K562 (cell line): ENCODE data around the gene COMP. TPM values are rescaled to one million over a fixed set of nuclear protein-coding genes. Genes with fewer than 3 reads are reported as not detected.

ENCODE experiments used
- ARHGAP35 ChIP-seq: fragments of 450-650 bp; IDR thresholded peaks from 2 replicates; pipeline ENCODE4 v1.6.1; 2018; ENCODE audit not compliant: partially characterized antibody
- E2F3 ChIP-seq: fragments of 250-450 bp; sonication (Bioruptor Pico); IDR thresholded peaks from 2 replicates; pipeline ENCODE4 v1.4.0; 2020; ENCODE audit warnings: mild to moderate bottlenecking
- ETS2 ChIP-seq: IDR thresholded peaks from 2 replicates; pipeline ENCODE4 v1.6.1; 2016; ENCODE audit warnings: borderline replicate concordance, missing genetic modification characterization, mild to moderate bottlenecking, moderate library complexity, missing compliant biosample characterization; ENCODE audit not compliant: poor library complexity, severe bottlenecking
- GATAD2B ChIP-seq: fragments of 450-650 bp; IDR thresholded peaks from 2 replicates; pipeline ENCODE4 v1.6.1; 2017; ENCODE audit warnings: mild to moderate bottlenecking, borderline replicate concordance
- LCOR ChIP-seq: sonication (generic); formaldehyde crosslinking; IDR thresholded peaks from 2 replicates; pipeline ENCODE4 v1.8.0; 2022; ENCODE audit warnings: mild to moderate bottlenecking, missing genetic modification reagents
- NR2F6 ChIP-seq: fragments of 450-650 bp; formaldehyde crosslinking; IDR thresholded peaks from 2 replicates; pipeline ENCODE4 v1.4.0; 2020; ENCODE audit warnings: mild to moderate bottlenecking
- NUFIP1 ChIP-seq: fragments of 450-650 bp; IDR thresholded peaks from 2 replicates; pipeline ENCODE4 v1.6.1; 2018; ENCODE audit not compliant: partially characterized antibody
- OTX1 ChIP-seq: fragments of 450-650 bp; formaldehyde crosslinking; IDR thresholded peaks from 2 replicates; pipeline ENCODE4 v1.4.0; 2022; ENCODE audit warnings: mild to moderate bottlenecking
- PHF8 ChIP-seq: fragments of 200-600 bp; sonication (generic); IDR thresholded peaks from 2 replicates; pipeline ENCODE4 v1.6.1; 2012; ENCODE audit warnings: mixed run types, mild to moderate bottlenecking, inconsistent platforms, low read length, moderate library complexity, borderline replicate concordance
- POLR2A ChIP-seq: fragments of 450-650 bp; conservative IDR thresholded peaks from 2 replicates; pipeline ENCODE4 v1.6.1; 2016
- POLR2H ChIP-seq: IDR thresholded peaks from 2 replicates; pipeline ENCODE4 v1.6.1; 2016; ENCODE audit warnings: missing genetic modification characterization, low read depth, mild to moderate bottlenecking, control low read depth, missing compliant biosample characterization, moderate library complexity
- RBM22 ChIP-seq: fragments of 200-400 bp; formaldehyde crosslinking; IDR thresholded peaks from 2 replicates; pipeline ENCODE4 v1.6.1; 2018; ENCODE audit warnings: low read length, low read depth; ENCODE audit not compliant: poor library complexity, severe bottlenecking
- SMARCC2 ChIP-seq: fragments of 450-650 bp; IDR thresholded peaks from 2 replicates; pipeline ENCODE4 v1.6.1; 2017; ENCODE audit warnings: antibody characterized with exemption, moderate library complexity, mild to moderate bottlenecking, low read depth
- SRSF7 ChIP-seq: fragments of 200-400 bp; formaldehyde crosslinking; optimal IDR thresholded peaks from 2 replicates; pipeline ENCODE3; 2017; ENCODE audit warnings: mild to moderate bottlenecking, low read depth, low read length
- ZKSCAN8 ChIP-seq: fragments of 200-800 bp; sonication (Bioruptor generic); IDR thresholded peaks from 2 replicates; pipeline ENCODE4 v1.6.1; 2016; ENCODE audit warnings: missing genetic modification characterization, missing compliant biosample characterization
- ZNF224 ChIP-seq: sonication (generic); formaldehyde crosslinking; IDR thresholded peaks from 2 replicates; pipeline ENCODE4 v1.8.0; 2022; ENCODE audit warnings: mild to moderate bottlenecking, missing genetic modification reagents
- polyA plus RNA-seq, 8 experiments: library from polyadenylated mRNA; depleted of rRNA in 4 of 8; stranded (reverse) in 5 of 8; unstranded in 3 of 8; fragments of >200 nt; fragmentation: Nextera tagmentation in 2 of 8; fragmentation: Illumina TruSeq in 1 of 8; extraction: Ambion mirVana in 2 of 8; extraction: Trizol in 1 of 8; gene quantifications; 2 replicates each; pipeline versions ENCODE4 v1.2.1 to v1.2.3, GENCODE V29; 2011 to 2014; ENCODE audit warnings: inconsistent platforms in 1 of 8, missing spikeins in 1 of 8
- total RNA-seq, 7 experiments: library from RNA; depleted of rRNA in 6 of 7; stranded (reverse); fragments of >200 nt in 6 of 7; fragmentation: Illumina TruSeq in 2 of 7; extraction: Trizol in 2 of 7; gene quantifications; 2 replicates each; pipeline versions ENCODE4 v1.2.1 to v1.2.3, GENCODE V29; 2011 to 2021; ENCODE audit warnings: low replicate concordance in 1 of 7
- TF ChIP-seq, protein P1 (sequence below): conservative IDR thresholded peaks from 2 replicates; pipeline ENCODE4 v1.6.1; 2011; ENCODE audit warnings: low read depth, mild to moderate bottlenecking, low read length; ENCODE audit not compliant: control insufficient read depth
- TF ChIP-seq, protein P2 (sequence below): fragments of 450-650 bp; IDR thresholded peaks from 2 replicates; pipeline ENCODE4 v1.6.1; 2017; ENCODE audit warnings: antibody characterized with exemption
- TF ChIP-seq, protein P3 (sequence below): fragments of 200-800 bp; sonication (Bioruptor generic); IDR thresholded peaks from 2 replicates; pipeline ENCODE4 v1.6.1; 2017; ENCODE audit warnings: missing genetic modification characterization, missing compliant biosample characterization
- TF ChIP-seq, protein P4 (sequence below): fragments of 450-650 bp; IDR thresholded peaks from 2 replicates; pipeline ENCODE4 v1.7.0; 2016; ENCODE audit warnings: borderline replicate concordance

Gene COMP
- total and polyA plus RNA-seq, 9 of the 15 experiments (the other 6 are each of a cell fraction or from before 2014, with no cell fraction given) = 0.07 TPM; not detected in 8

DNA sequence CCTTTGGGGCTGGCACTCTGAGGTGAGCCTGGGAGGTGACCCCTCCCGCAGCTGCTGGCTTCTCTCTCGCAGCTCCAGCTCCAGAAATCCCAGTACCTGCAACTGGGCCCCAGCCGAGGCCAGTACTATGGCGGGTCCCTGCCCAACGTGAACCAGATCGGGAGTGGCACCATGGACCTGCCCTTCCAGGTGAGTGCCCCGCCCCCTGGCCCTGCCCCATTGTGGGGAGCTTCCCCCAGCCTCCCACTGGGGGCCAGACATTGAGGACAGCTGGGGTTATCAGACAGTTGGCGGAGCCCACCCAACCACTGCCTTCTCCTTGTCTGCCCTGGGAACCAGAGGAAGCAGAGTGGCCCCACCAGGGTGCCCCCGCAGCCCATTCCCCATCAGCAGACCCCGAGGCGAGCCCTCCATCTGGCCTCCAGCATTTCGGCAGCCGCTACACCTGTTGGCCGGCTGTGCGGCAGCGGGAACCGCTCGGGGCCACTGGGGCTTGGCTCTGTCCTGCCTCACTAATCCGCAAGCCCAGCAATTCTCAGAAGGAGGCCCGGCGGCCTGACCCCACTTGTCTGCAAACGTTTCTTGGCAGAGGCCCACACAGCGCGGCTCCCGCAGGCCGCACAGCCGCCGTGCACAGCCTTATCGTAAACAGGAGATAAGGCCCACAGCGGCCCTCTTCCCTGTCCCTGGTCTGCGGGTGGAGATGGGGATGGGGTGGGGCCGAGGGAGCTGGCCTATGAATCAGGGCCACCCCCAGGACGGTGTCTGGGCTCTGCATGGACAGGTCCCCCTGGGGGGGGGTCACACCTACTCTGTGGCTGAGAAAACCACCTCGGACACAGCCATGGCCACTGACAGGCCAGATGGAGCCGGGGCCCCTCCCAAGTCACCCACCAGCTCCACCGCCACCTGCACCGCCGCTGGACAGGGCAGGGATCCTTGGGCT is 48.0 kb downstream of the COMP start (continued):
- TF ChIP-seq NR2F6 (CRISPR knock-in tag) (no peak), GATAD2B (peak; percentile 90; the same call in 1 of the 2 replicates), SRSF7 (no peak), POLR2H (no peak), SMARCC2 (no peak), OTX1 (no peak), ZNF224 (CRISPR knock-in tag) (no peak), ZKSCAN8 (CRISPR knock-in tag) (no peak), E2F3 (CRISPR knock-in tag) (no peak), POLR2A (no peak), PHF8 (no peak), RBM22 (no peak), NUFIP1 (no peak), ETS2 (tag) (no peak), LCOR (CRISPR knock-in tag) (no peak), ARHGAP35 (peak; percentile 12)
- TF ChIP-seq, protein P1, sequence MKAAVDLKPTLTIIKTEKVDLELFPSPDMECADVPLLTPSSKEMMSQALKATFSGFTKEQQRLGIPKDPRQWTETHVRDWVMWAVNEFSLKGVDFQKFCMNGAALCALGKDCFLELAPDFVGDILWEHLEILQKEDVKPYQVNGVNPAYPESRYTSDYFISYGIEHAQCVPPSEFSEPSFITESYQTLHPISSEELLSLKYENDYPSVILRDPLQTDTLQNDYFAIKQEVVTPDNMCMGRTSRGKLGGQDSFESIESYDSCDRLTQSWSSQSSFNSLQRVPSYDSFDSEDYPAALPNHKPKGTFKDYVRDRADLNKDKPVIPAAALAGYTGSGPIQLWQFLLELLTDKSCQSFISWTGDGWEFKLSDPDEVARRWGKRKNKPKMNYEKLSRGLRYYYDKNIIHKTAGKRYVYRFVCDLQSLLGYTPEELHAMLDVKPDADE = no peak; the same call in 1 of the 2 replicates
- TF ChIP-seq, protein P2, sequence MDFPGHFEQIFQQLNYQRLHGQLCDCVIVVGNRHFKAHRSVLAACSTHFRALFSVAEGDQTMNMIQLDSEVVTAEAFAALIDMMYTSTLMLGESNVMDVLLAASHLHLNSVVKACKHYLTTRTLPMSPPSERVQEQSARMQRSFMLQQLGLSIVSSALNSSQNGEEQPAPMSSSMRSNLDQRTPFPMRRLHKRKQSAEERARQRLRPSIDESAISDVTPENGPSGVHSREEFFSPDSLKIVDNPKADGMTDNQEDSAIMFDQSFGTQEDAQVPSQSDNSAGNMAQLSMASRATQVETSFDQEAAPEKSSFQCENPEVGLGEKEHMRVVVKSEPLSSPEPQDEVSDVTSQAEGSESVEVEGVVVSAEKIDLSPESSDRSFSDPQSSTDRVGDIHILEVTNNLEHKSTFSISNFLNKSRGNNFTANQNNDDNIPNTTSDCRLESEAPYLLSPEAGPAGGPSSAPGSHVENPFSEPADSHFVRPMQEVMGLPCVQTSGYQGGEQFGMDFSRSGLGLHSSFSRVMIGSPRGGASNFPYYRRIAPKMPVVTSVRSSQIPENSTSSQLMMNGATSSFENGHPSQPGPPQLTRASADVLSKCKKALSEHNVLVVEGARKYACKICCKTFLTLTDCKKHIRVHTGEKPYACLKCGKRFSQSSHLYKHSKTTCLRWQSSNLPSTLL = no peak
- TF ChIP-seq, protein P3, sequence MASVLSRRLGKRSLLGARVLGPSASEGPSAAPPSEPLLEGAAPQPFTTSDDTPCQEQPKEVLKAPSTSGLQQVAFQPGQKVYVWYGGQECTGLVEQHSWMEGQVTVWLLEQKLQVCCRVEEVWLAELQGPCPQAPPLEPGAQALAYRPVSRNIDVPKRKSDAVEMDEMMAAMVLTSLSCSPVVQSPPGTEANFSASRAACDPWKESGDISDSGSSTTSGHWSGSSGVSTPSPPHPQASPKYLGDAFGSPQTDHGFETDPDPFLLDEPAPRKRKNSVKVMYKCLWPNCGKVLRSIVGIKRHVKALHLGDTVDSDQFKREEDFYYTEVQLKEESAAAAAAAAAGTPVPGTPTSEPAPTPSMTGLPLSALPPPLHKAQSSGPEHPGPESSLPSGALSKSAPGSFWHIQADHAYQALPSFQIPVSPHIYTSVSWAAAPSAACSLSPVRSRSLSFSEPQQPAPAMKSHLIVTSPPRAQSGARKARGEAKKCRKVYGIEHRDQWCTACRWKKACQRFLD (CRISPR knock-in tag) = no peak
- TF ChIP-seq, protein P4, sequence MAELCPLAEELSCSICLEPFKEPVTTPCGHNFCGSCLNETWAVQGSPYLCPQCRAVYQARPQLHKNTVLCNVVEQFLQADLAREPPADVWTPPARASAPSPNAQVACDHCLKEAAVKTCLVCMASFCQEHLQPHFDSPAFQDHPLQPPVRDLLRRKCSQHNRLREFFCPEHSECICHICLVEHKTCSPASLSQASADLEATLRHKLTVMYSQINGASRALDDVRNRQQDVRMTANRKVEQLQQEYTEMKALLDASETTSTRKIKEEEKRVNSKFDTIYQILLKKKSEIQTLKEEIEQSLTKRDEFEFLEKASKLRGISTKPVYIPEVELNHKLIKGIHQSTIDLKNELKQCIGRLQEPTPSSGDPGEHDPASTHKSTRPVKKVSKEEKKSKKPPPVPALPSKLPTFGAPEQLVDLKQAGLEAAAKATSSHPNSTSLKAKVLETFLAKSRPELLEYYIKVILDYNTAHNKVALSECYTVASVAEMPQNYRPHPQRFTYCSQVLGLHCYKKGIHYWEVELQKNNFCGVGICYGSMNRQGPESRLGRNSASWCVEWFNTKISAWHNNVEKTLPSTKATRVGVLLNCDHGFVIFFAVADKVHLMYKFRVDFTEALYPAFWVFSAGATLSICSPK = no peak
